ENCODE results near the gene SLC35B4. TPM values are rescaled to one million over a fixed set of nuclear protein-coding genes. Genes with fewer than 3 reads are reported as not detected.

SLC35B4 gene
- total RNA-seq, 4 donors from 2014 or later, result 3.1 to 9.4 (median 4.2) TPM

GRCh38 chr7:134317434-134317833 lies 704 bp upstream of the SLC35B4 start:
- DNase-seq (ENCODE audit: low spot score in 2 of 2), result no peak
- no peak overlapping the region for H3K27ac ChIP-seq
- TF ChIP-seq POLR2A (IDR thresholded peaks at IDR 0.05) (no peak), POLR2AphosphoS5 (IDR thresholded peaks at IDR 0.05) (no peak), EP300 (IDR thresholded peaks at IDR 0.05) (no peak)
- TF ChIP-seq, protein P1, sequence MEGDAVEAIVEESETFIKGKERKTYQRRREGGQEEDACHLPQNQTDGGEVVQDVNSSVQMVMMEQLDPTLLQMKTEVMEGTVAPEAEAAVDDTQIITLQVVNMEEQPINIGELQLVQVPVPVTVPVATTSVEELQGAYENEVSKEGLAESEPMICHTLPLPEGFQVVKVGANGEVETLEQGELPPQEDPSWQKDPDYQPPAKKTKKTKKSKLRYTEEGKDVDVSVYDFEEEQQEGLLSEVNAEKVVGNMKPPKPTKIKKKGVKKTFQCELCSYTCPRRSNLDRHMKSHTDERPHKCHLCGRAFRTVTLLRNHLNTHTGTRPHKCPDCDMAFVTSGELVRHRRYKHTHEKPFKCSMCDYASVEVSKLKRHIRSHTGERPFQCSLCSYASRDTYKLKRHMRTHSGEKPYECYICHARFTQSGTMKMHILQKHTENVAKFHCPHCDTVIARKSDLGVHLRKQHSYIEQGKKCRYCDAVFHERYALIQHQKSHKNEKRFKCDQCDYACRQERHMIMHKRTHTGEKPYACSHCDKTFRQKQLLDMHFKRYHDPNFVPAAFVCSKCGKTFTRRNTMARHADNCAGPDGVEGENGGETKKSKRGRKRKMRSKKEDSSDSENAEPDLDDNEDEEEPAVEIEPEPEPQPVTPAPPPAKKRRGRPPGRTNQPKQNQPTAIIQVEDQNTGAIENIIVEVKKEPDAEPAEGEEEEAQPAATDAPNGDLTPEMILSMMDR (IDR thresholded peaks at IDR 0.05), result no peak
- 73% methylated on average over 7 of the region's 7 CpGs for WGBS
- H3K27me3 ChIP-seq, result peaks cover 5% of the 10 kb centered on the region
- H3K4me1 ChIP-seq, result peaks cover 13% of the 10 kb centered on the region
- H3K36me3 ChIP-seq, result no peaks in the 10 kb centered on the region
- H3K4me3 ChIP-seq, result peak overlapping the region; percentile 66
- H3K9me3 ChIP-seq, result no peaks in the 10 kb centered on the region

DNA sequence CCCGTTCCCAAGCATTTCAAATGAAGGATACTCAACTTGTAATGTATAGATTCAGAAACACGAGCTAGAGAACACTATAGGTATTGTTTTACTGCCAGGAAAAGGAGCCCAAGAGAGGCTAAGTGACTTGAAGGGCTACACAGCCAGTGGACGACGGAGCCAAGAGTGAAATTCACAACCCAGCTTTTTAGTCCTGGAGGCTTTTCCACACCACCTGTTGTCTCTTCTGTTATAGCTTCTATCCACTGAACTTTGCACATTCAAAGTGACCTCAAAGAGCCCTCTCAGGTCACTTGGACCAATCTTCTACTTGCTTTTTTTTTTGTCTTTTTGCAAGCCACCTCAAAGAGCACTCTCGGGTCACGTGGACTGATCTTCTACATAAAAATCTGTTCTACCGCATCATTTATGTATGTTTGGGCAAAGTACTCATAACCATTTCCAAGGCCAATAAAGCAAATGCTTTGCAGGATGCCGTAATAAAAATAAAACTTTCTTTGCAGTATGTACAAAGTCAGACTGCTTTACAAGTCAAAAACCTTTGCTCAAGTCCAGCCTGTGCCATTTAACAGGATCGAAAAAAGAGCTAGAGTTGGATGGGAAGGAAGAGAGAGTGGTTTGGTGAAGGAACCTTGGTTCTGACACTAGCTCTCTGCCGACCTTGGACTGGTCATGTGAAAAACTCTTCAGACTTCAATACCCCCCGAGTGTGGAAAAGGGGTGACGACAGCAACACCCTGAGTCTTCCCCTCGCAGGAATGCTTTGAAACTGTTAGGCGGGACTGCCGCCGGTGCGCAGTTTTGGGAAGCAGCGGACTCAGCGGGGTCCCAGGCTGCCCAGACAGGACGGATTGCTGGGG lies 821 bp downstream of the SLC35B4 start:
- H3K27me3 ChIP-seq, result no peaks in the 10 kb centered on the region
- peak overlapping the region; percentile 55 for H3K27ac ChIP-seq
- no peaks in the 10 kb centered on the region for H3K9me3 ChIP-seq
- TF ChIP-seq POLR2A (IDR thresholded peaks at IDR 0.05) (no peak), POLR2AphosphoS5 (IDR thresholded peaks at IDR 0.05) (no peak), EP300 (IDR thresholded peaks at IDR 0.05) (no peak)
- TF ChIP-seq, protein P1 (IDR thresholded peaks at IDR 0.05), result no peak
- DNase-seq (ENCODE audit: low spot score in 2 of 2), result no peak
- 31% methylated on average over 18 of the region's 20 CpGs for WGBS
- peaks cover 13% of the 10 kb centered on the region for H3K4me1 ChIP-seq
- H3K36me3 ChIP-seq, result no peaks in the 10 kb centered on the region
- H3K4me3 ChIP-seq, result peak overlapping the region; percentile 66

DNA sequence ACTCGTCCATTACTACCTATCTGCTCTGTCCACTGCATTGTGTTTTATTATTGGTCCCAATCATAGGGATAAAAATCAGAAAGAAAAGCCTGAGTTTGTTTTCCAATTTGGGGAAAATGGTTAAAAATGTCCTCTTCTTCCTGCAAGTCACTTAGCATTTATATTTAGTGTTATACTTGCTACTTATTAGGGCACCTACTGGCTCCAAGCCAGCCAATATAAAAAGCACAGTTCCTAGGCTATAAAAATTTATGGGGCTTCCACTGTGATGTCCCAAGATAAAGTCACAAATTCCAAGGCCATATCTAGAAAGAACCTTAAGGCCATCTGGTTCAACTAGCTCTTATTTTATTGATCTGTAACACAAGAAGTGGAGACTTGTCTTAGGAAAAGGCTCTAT lies 3.2 kb downstream of the SLC35B4 start:
- TF ChIP-seq POLR2AphosphoS5 (IDR thresholded peaks at IDR 0.05) (no peak), POLR2A (IDR thresholded peaks at IDR 0.05) (no peak), EP300 (IDR thresholded peaks at IDR 0.05) (no peak)
- TF ChIP-seq, protein P1 (IDR thresholded peaks at IDR 0.05), result no peak
- no peak overlapping the region for H3K27ac ChIP-seq
- DNase-seq (ENCODE audit: low spot score in 2 of 2), result no peak
- H3K27me3 ChIP-seq, result no peaks in the 10 kb centered on the region
- peaks cover 13% of the 10 kb centered on the region for H3K4me1 ChIP-seq
- H3K9me3 ChIP-seq, result no peaks in the 10 kb centered on the region
- H3K4me3 ChIP-seq, result no peak overlapping the region
- no peaks in the 10 kb centered on the region for H3K36me3 ChIP-seq
- WGBS, result 90% methylated on average over 1 of the region's 1 CpG

GRCh38 chr7:134312717-134313116 lies 4.0 kb downstream of the SLC35B4 start:
- Histone ChIP-seq H3K4me3 (no peak overlapping the region), H3K27me3 (no peaks in the 10 kb centered on the region), H3K4me1 (peaks cover 13% of the 10 kb centered on the region), H3K27ac (no peak overlapping the region), H3K9me3 (no peaks in the 10 kb centered on the region), H3K36me3 (no peaks in the 10 kb centered on the region)
- 88% methylated on average over 6 of the region's 6 CpGs for WGBS
- no peak for DNase-seq (ENCODE audit: low spot score in 2 of 2)
- TF ChIP-seq EP300 (IDR thresholded peaks at IDR 0.05) (no peak), POLR2AphosphoS5 (IDR thresholded peaks at IDR 0.05) (no peak), POLR2A (IDR thresholded peaks at IDR 0.05) (no peak)
- TF ChIP-seq, protein P1 (IDR thresholded peaks at IDR 0.05), result no peak

GRCh38 chr7:134311807-134312206 lies 4.9 kb downstream of the SLC35B4 start:
- peaks cover 8% of the 10 kb centered on the region for H3K4me1 ChIP-seq
- no peak overlapping the region for H3K4me3 ChIP-seq
- H3K9me3 ChIP-seq, result no peaks in the 10 kb centered on the region
- H3K27ac ChIP-seq, result no peak overlapping the region
- no peak for DNase-seq (ENCODE audit: low spot score in 2 of 2)
- no peaks in the 10 kb centered on the region for H3K36me3 ChIP-seq
- no peaks in the 10 kb centered on the region for H3K27me3 ChIP-seq
- TF ChIP-seq POLR2AphosphoS5 (IDR thresholded peaks at IDR 0.05), result no peak
- no peak for TF ChIP-seq EP300 (IDR thresholded peaks at IDR 0.05)
- no peak for TF ChIP-seq POLR2A (IDR thresholded peaks at IDR 0.05)
- TF ChIP-seq, protein P1 (IDR thresholded peaks at IDR 0.05), result no peak
- WGBS, result 93% methylated on average over 4 of the region's 4 CpGs

Data from suprapubic skin (tissue), 4 donors.